Uterus (tissue), 4 donors: ENCODE data around the gene ATP8A2. TPM values are rescaled to one million over a fixed set of nuclear protein-coding genes. Genes with fewer than 3 reads are reported as not detected.

Source experiments
- DNase-seq, 2 donors: peaks; one replicate each; pipeline ENCODE4 v3.0.0-alpha.2; 2019 to 2020
- H3K27ac ChIP-seq, 2 donors: fragments of 200-600 bp; sonication (generic); 1 replicate in 1 of 2; 2 replicates in 1 of 2; pipeline ENCODE4 v1.5.1; 2016 to 2018
- H3K27me3 ChIP-seq, 2 donors: fragments of 200-600 bp; sonication (generic); one replicate each; pipeline ENCODE4 v1.5.1; 2018 to 2019; ENCODE audit warnings: control low read depth in 1 of 2
- H3K36me3 ChIP-seq, 2 donors: fragments of 200-600 bp; sonication (generic); one replicate each; pipeline ENCODE4 v1.5.1; 2019; ENCODE audit warnings: control low read depth in 1 of 2
- H3K4me1 ChIP-seq, 2 donors: fragments of 200-600 bp; sonication (generic); one replicate each; pipeline ENCODE4 v1.5.1; 2018 to 2019; ENCODE audit warnings: control low read depth in 1 of 2
- H3K4me3 ChIP-seq, 2 donors: fragments of 200-600 bp; sonication (generic); 1 replicate in 1 of 2; 2 replicates in 1 of 2; pipeline ENCODE4 v1.5.1; 2018 to 2019; ENCODE audit warnings: mild to moderate bottlenecking in 1 of 2
- H3K9me3 ChIP-seq, 2 donors: fragments of 200-600 bp; sonication (generic); one replicate each; pipeline ENCODE4 v1.5.1; 2019; ENCODE audit warnings: control low read depth in 1 of 2
- POLR2A ChIP-seq, 2 donors: fragments of 450-650 bp; IDR thresholded peaks; one replicate each; pipeline ENCODE4 v1.6.1; 2016; ENCODE audit warnings: antibody characterized with exemption in 2 of 2, mild to moderate bottlenecking in 1 of 2, moderate library complexity in 1 of 2
- intact Hi-C: fragments of 100-400 bp; cut with DNase I; formaldehyde crosslinking; loops from one replicate; pipeline ENCODE4 v1.15.1; 2023; ENCODE audit warnings: low total_unique reads
- total RNA-seq, 4 donors: library from RNA; depleted of rRNA in 3 of 4; stranded (reverse); fragments of >200 nt in 3 of 4; gene quantifications; one replicate each; pipeline versions ENCODE4 v1.1.0 to v1.2.4, GENCODE V29; 2014 to 2023
- TF ChIP-seq, protein P1 (sequence below), 4 experiments: fragments of 200-600 bp in 2 of 4; fragments of 450-650 bp in 2 of 4; sonication (generic) in 2 of 4; IDR thresholded peaks; one replicate each; pipeline ENCODE4 v1.5.1; 2016 to 2019; ENCODE audit warnings: antibody characterized with exemption in 4 of 4, mild to moderate bottlenecking in 2 of 4, moderate library complexity in 1 of 4
- donor health status: DM: yes; HTN: yes; CAD: no.

ATP8A2 gene
- total RNA-seq, 4 donors from 2014 or later = 0.64 to 21.4 TPM; not detected in 2

DNA sequence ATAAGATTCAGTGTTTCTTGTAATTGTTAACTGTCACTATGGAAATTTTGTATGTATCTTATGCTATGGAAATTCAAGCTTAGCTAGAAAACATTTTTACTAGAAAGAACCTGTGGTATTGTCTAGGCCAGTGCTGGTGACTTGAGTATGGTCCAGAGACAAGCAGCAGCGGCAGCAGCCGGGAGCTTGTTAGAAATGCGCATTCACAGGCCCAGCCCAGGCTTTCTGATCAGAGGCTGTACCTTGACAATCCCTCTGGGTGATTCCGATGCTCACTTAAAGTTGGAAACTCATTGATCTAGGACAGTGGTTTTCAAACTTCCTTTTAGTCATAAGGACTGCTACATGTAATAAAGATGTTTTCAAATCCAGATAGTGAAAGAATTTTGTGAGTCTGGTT lies 392.6 kb downstream of the ATP8A2 start:
- H3K27ac ChIP-seq = no peak overlapping the region
- H3K4me3 ChIP-seq = no peak overlapping the region
- no peaks in the 10 kb centered on the region for H3K4me1 ChIP-seq
- DNase-seq = no peak
- no peak for TF ChIP-seq POLR2A (IDR thresholded peaks at IDR 0.05)
- TF ChIP-seq, protein P1, sequence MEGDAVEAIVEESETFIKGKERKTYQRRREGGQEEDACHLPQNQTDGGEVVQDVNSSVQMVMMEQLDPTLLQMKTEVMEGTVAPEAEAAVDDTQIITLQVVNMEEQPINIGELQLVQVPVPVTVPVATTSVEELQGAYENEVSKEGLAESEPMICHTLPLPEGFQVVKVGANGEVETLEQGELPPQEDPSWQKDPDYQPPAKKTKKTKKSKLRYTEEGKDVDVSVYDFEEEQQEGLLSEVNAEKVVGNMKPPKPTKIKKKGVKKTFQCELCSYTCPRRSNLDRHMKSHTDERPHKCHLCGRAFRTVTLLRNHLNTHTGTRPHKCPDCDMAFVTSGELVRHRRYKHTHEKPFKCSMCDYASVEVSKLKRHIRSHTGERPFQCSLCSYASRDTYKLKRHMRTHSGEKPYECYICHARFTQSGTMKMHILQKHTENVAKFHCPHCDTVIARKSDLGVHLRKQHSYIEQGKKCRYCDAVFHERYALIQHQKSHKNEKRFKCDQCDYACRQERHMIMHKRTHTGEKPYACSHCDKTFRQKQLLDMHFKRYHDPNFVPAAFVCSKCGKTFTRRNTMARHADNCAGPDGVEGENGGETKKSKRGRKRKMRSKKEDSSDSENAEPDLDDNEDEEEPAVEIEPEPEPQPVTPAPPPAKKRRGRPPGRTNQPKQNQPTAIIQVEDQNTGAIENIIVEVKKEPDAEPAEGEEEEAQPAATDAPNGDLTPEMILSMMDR (IDR thresholded peaks at IDR 0.05) = no peak
- intact Hi-C loops = no loop called here
- H3K9me3 ChIP-seq = no peaks in the 10 kb centered on the region
- H3K27me3 ChIP-seq = no peaks in the 10 kb centered on the region
- no peaks in the 10 kb centered on the region for H3K36me3 ChIP-seq

DNA sequence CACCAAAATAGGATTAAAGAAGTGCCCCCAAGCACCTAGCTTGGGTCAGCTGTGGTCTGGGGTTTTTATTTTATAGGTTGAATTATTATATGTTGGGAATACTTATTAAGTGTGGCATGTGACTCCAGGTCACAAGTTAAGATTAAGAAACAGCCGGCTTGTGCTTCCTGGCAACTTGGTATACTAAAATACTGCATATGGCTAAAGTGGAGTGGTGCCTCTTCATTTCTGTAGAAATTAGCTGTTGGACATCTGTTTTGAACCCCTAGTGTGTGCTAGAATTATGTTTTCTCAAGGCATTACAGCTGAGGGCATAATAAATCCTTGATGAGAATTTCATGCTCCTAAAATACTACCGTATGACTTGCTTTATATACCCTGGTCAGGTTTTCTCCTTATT lies 393.5 kb downstream of the ATP8A2 start:
- intact Hi-C loops = no loop called here
- H3K36me3 ChIP-seq = no peaks in the 10 kb centered on the region
- TF ChIP-seq, protein P1 (IDR thresholded peaks at IDR 0.05) = no peak
- TF ChIP-seq POLR2A (IDR thresholded peaks at IDR 0.05) = no peak

DNA sequence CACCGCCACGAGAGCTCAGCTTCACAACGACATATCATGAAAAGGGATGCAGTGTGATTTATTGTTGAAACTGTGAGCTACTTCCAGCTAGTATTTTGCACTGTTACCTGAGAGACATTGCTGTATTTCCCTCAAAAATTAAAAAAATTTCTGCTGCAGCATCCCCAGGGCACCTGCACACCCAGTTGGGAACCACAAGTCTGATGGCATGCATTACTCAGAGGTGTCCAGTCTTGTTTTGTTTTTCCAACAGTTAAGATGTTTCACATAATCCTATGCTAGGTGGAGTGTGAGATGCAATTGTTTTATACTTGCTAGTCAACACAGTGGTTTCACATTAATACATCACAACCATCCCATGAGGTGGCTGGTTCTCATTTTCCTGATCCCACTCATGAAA lies 394.8 kb downstream of the ATP8A2 start:
- no peak for TF ChIP-seq POLR2A (IDR thresholded peaks at IDR 0.05)
- TF ChIP-seq, protein P1 (IDR thresholded peaks at IDR 0.05) = no peak
- no peaks in the 10 kb centered on the region for H3K4me1 ChIP-seq
- H3K9me3 ChIP-seq = no peaks in the 10 kb centered on the region
- H3K27ac ChIP-seq = no peak overlapping the region
- DNase-seq = no peak
- intact Hi-C loops = no loop called here
- no peak overlapping the region for H3K4me3 ChIP-seq
- no peaks in the 10 kb centered on the region for H3K27me3 ChIP-seq
- no peaks in the 10 kb centered on the region for H3K36me3 ChIP-seq

More for the DNA sequence above, 393.5 kb downstream of the ATP8A2 start:
- H3K4me1 ChIP-seq = no peaks in the 10 kb centered on the region
- H3K9me3 ChIP-seq = no peaks in the 10 kb centered on the region
- no peak overlapping the region for H3K4me3 ChIP-seq
- no peak for DNase-seq
- H3K27ac ChIP-seq = no peak overlapping the region
- H3K27me3 ChIP-seq = no peaks in the 10 kb centered on the region

DNA sequence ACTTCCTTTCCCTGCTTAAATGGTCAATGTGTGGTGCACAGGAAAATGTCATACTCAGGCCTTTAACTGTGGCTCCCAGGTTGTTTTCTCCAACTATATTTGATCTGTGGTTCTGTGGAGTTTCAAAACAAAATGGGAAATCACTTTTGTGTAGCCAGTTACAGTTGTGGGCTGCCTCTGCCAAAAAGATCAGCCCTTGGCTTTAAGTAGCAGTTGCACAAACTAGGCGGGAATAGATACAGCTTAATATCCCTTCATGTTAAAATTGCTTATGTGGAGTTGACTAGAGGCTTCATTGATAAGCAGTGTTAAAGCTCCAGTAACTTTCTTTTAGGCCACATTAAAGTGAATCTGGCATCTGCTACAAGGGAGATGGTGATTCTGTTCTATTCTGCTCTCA lies 395.2 kb downstream of the ATP8A2 start:
- intact Hi-C loops = no loop called here
- H3K36me3 ChIP-seq = no peaks in the 10 kb centered on the region
- H3K27ac ChIP-seq = no peak overlapping the region
- no peaks in the 10 kb centered on the region for H3K27me3 ChIP-seq
- H3K4me1 ChIP-seq = no peaks in the 10 kb centered on the region
- H3K9me3 ChIP-seq = no peaks in the 10 kb centered on the region
- H3K4me3 ChIP-seq = no peak overlapping the region
- no peak for DNase-seq
- TF ChIP-seq, protein P1 (IDR thresholded peaks at IDR 0.05) = no peak
- no peak for TF ChIP-seq POLR2A (IDR thresholded peaks at IDR 0.05)

DNA sequence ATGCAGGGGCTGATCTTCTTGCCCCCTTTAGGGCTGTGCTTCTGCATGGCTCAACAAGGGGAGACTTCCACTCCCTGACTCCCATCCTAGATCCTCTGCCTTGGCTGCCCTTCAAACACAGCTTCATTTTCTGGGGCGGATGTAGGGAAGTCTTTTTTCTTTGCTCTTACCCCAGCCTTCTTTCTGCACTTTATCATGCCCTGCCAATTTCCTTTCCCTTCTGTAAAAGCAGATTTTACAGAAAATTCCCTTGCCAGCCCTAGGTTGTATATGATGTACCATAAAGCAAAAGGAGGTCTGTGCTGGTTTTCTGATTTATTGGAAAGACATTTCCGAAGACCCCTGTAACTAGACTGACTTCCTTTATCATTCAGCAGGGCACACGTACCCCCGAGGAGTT lies 396.6 kb downstream of the ATP8A2 start:
- H3K4me3 ChIP-seq = no peak overlapping the region
- intact Hi-C loops = no loop called here

More for the DNA sequence above, 396.6 kb downstream of the ATP8A2 start:
- Histone ChIP-seq H3K27me3 (no peaks in the 10 kb centered on the region), H3K9me3 (no peaks in the 10 kb centered on the region), H3K27ac (no peak overlapping the region), H3K36me3 (no peaks in the 10 kb centered on the region), H3K4me1 (no peaks in the 10 kb centered on the region)
- TF ChIP-seq, protein P1 (IDR thresholded peaks at IDR 0.05) = no peak
- no peak for TF ChIP-seq POLR2A (IDR thresholded peaks at IDR 0.05)
- DNase-seq = no peak
